RWPE2 (cell line): Measurements from ENCODE around the gene BLOC1S3.

Experiments used
- ATAC-seq: fragments of 200-7000 bp; cut with Tn5 transposase; 3 replicates; pipeline ENCODE4 v1.9.1; 2021; ENCODE audit warnings: low read depth
- DNase-seq: peaks from one replicate; pipeline ENCODE4 v3.0.0-alpha.2; 2020; ENCODE audit warnings: low spot score
- H3K27ac ChIP-seq: fragments of 450-650 bp; 2 replicates; pipeline ENCODE4 v1.5.1; 2017; ENCODE audit warnings: mild to moderate bottlenecking; ENCODE audit not compliant: poor library complexity, severe bottlenecking
- H3K27me3 ChIP-seq: fragments of 250-450 bp; sonication (Bioruptor Pico); 2 replicates; pipeline ENCODE4 v1.5.1; 2021; ENCODE audit warnings: mild to moderate bottlenecking, moderate library complexity; ENCODE audit not compliant: insufficient read depth, poor library complexity, severe bottlenecking
- H3K36me3 ChIP-seq: fragments of 250-450 bp; sonication (Bioruptor Pico); 2 replicates; pipeline ENCODE4 v1.5.1; 2020; ENCODE audit warnings: low read depth, mild to moderate bottlenecking, moderate library complexity
- H3K4me1 ChIP-seq: fragments of 250-450 bp; sonication (Bioruptor Pico); 2 replicates; pipeline ENCODE4 v1.5.1; 2021; ENCODE audit warnings: mild to moderate bottlenecking, moderate library complexity; ENCODE audit not compliant: insufficient read depth, poor library complexity, severe bottlenecking
- H3K4me3 ChIP-seq: fragments of 250-450 bp; sonication (Bioruptor Pico); 2 replicates; pipeline ENCODE4 v1.5.1; 2021; ENCODE audit warnings: mild to moderate bottlenecking, moderate library complexity; ENCODE audit not compliant: severe bottlenecking
- H3K9me3 ChIP-seq: fragments of 250-450 bp; sonication (Bioruptor Pico); 2 replicates; pipeline ENCODE4 v1.5.1; 2021; ENCODE audit warnings: mild to moderate bottlenecking, moderate library complexity; ENCODE audit not compliant: severe bottlenecking
- CTCF ChIP-seq: fragments of 450-650 bp; IDR thresholded peaks from one replicate; pipeline ENCODE4 v1.5.1; 2017; ENCODE audit warnings: mild to moderate bottlenecking, moderate library complexity; ENCODE audit not compliant: poor library complexity, severe bottlenecking

BLOC1S3 gene

DNA sequence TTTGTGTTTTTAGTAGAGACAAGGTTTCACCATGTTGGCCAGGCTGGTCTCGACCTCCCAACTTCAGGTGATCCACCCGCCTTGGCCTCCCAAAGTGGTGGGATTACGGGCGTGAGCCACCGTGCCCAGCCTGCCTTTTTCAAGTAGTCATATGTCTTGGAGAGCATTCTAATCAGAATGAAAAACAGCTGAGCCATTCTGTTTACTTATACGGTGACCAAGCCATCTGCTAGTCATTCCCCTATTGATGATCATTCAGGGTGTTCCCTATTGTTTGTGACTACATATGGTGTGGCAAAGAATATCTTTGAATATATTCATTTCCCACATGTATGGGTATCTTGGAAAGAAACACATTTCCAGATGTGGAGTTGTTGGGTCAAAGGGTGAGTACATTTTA lies 17.2 kb downstream of the BLOC1S3 start:
- ATAC-seq, result peak; percentile 61
- Histone ChIP-seq H3K27ac (no peak overlapping the region), H3K4me3 (no peak overlapping the region), H3K36me3 (no peaks in the 10 kb centered on the region), H3K4me1 (no peaks in the 10 kb centered on the region), H3K27me3 (no peaks in the 10 kb centered on the region), H3K9me3 (no peaks in the 10 kb centered on the region)
- no peak for DNase-seq
- TF ChIP-seq CTCF, result no peak

DNA sequence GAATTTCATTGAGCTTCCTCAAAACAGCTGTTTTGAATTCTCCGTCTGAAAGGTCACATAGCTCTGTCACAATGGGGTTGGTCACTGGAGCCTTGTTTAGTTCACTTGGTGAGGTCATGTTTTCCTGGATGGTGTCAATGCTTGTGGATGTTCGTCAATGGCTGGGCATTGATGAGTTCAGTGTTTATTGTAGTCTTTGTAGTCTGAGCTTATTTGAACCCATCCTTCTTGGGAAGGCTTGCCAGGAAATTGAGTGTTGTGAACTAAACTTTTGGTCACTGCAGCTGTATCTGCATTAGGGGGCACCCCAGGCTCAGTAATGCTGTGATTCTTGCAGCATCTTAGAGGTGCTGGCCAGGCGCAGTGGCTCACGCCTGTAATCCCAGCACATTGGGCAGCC lies 22.0 kb downstream of the BLOC1S3 start:
- ATAC-seq (0 out of 3 replicates have a peak, but pooled peaks have one; percentile 55), DNase-seq (no peak)
- H3K36me3 ChIP-seq, result no peaks in the 10 kb centered on the region
- no peak overlapping the region for H3K4me3 ChIP-seq
- H3K27ac ChIP-seq, result no peak overlapping the region
- no peaks in the 10 kb centered on the region for H3K9me3 ChIP-seq
- H3K4me1 ChIP-seq, result no peaks in the 10 kb centered on the region
- peak; percentile 45 for TF ChIP-seq CTCF
- no peaks in the 10 kb centered on the region for H3K27me3 ChIP-seq

DNA sequence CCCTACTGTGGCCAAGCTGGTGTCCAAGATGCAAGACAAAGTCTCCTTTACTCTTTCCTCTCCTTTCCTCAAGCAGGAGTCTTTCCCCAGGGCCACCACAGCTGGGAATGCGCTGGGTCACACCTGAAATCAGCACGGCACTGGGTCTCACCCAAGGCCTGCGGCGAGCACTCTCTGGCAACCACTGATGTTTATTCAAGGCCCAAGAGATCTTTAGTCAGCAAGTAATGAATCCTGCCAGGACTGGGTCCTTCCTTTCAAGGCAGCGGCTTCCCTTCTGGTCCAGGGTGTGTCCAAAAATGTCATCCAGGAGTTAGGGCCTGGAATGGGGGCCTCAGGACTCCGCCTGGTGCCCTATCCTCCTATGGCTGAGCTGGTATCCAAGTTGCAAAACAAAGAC lies 24.1 kb downstream of the BLOC1S3 start:
- no peaks in the 10 kb centered on the region for H3K9me3 ChIP-seq
- TF ChIP-seq CTCF, result no peak
- no peaks in the 10 kb centered on the region for H3K36me3 ChIP-seq
- H3K27ac ChIP-seq, result no peak overlapping the region
- ATAC-seq, result no peak
- H3K4me1 ChIP-seq, result no peaks in the 10 kb centered on the region
- no peak for DNase-seq
- no peaks in the 10 kb centered on the region for H3K27me3 ChIP-seq
- H3K4me3 ChIP-seq, result no peak overlapping the region

- DNase-seq, result no peak
- no peak for ATAC-seq
Observed at GRCh38 chr19:45205810-45206209, 27.2 kb downstream of the BLOC1S3 start.

GRCh38 chr19:45206328-45206727 lies 27.7 kb downstream of the BLOC1S3 start:
- no peak for TF ChIP-seq CTCF
- H3K27me3 ChIP-seq, result no peaks in the 10 kb centered on the region
- no peak for DNase-seq
- H3K27ac ChIP-seq, result no peak overlapping the region
- no peaks in the 10 kb centered on the region for H3K4me1 ChIP-seq
- no peak for ATAC-seq
- H3K36me3 ChIP-seq, result no peaks in the 10 kb centered on the region
- no peaks in the 10 kb centered on the region for H3K9me3 ChIP-seq
- no peak overlapping the region for H3K4me3 ChIP-seq

More at GRCh38 chr19:45205810-45206209, 27.2 kb downstream of the BLOC1S3 start:
- Histone ChIP-seq H3K4me3 (no peak overlapping the region), H3K27me3 (no peaks in the 10 kb centered on the region), H3K36me3 (no peaks in the 10 kb centered on the region), H3K9me3 (no peaks in the 10 kb centered on the region), H3K27ac (no peak overlapping the region), H3K4me1 (no peaks in the 10 kb centered on the region)
- TF ChIP-seq CTCF, result no peak
